VCaP (cell line): Measurements from ENCODE around the gene CCL23.
"Not testable (repeated sequence)": the region's sequence is repeated elsewhere in the genome, so short reads cannot be mapped to it uniquely, and the experiment has no call there.

Experiments used
- H3K27ac ChIP-seq: fragments of 450-650 bp; 2 replicates; pipeline ENCODE4 v1.5.1; 2017
- TF ChIP-seq, protein P1 (sequence below): fragments of 450-650 bp; conservative IDR thresholded peaks from 2 replicates; pipeline ENCODE4 v1.5.1; 2017; ENCODE audit warnings: mild to moderate bottlenecking, moderate library complexity

Gene CCL23

DNA sequence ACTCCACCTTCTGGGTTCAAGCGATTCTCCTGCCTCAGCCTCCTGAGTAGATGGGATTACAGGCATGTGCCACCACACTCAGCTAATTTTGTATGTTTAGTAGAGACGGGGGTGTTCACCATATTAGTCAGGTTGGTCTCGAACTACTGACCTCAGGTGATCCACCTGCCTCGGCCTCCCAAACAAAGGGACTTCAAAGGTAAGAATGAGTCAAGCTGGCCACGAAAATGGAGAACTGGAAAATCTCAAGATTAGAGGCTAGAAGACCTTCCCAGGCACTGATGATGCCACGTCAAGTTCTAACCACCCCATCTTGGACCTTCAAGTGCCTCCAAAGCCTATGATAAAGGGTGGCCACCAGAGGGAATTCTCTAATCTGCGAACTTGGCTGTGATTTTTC is 15.1 kb downstream of the CCL23 start:
- no peak overlapping the region for H3K27ac ChIP-seq
- TF ChIP-seq, protein P1, sequence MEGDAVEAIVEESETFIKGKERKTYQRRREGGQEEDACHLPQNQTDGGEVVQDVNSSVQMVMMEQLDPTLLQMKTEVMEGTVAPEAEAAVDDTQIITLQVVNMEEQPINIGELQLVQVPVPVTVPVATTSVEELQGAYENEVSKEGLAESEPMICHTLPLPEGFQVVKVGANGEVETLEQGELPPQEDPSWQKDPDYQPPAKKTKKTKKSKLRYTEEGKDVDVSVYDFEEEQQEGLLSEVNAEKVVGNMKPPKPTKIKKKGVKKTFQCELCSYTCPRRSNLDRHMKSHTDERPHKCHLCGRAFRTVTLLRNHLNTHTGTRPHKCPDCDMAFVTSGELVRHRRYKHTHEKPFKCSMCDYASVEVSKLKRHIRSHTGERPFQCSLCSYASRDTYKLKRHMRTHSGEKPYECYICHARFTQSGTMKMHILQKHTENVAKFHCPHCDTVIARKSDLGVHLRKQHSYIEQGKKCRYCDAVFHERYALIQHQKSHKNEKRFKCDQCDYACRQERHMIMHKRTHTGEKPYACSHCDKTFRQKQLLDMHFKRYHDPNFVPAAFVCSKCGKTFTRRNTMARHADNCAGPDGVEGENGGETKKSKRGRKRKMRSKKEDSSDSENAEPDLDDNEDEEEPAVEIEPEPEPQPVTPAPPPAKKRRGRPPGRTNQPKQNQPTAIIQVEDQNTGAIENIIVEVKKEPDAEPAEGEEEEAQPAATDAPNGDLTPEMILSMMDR, result no peak

DNA sequence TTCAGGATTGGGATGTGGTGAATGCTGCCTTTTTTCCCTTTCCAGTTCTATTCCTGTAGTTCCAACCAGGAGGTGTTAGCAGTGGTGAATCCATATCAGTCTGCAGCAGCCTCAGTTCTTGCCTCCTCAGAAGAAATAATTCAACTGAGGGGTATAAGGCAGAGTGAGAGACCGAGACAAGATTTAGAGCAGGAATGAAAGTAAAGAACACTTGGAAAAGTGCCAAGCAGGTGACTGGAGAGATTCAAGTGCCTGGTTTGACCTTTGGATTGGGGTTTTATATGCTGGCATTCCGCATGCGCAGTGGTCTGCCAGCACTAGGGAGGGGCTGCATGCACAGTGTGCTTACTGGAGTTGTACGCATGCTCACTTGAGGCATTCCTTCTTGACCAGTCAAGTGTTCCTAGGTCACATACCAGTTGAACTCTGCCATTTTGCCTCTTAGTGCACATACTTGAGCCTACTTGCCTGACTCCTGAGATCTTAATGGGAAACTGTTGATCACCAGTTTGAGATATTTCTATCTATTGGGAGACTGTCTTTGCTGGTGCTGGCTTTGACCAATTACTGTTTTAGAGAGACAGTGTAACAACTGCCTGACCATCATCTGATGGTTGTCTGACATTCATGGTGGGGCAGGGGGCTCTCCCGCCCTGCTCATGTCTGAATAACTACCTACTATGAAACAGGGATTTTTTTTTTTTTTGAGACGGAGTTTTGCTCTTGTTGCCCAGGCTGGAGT is 15.7 kb downstream of the CCL23 start:
- TF ChIP-seq, protein P1, result no peak
- no peak overlapping the region for H3K27ac ChIP-seq

DNA sequence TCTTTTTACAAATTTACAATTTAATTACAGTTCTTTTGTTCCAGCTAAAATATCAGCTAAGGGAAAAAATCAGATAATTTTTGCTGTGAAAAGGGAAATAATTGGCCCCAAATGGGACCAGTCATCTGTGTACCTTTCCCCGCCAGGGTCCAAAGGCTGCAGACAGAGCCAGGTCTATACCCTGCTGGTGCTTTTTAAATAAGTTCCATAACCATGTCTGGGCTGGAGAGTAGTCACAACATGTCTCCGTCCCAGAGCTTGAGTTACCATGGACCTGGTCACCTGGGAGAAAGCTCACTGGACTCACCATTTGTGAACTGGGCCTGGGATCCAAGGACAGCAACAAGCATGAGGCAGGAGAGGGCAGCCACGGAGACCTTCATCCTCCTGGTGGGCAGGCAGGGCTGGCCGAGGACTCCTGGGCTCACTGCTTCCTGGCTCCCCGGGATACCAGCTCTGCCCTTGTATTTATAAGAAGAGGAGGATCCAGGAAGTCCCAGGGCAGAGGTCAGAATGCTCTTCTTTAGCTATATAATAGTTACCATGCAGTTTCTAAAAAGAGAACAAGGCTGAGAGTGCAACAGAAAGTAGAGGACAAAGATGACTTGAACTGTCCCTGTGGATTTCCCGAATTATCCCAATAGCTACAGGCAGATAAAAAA is 16.5 kb downstream of the CCL23 start, which contains the start of gene CCL15:
Gene CCL15, minus strand, starts transcription at position 444 of the 662 bp plus-strand sequence. Its CDS starts 61 bp downstream, at position 383.
- TF ChIP-seq, protein P1, result no peak
- H3K27ac ChIP-seq, result no peak within 1 kb of the TSS

DNA sequence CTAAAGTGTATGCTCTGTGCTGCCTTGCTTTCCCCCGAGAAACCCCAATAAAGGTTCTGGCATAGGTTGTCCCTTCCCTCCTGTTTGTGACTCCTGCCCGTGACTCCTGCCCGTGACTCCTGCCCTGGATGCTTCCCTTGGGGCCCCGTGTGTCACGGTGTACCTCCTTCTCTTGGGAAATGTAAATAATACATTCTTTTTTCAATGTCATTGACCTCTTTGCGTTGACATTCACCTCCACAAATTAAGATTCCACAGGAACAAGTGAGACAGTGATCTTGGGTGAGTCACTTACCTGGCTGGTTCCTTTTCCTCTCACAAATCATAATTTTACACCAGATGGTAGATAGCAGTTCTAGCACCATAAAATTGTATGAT is 17.1 kb downstream of the CCL23 start:
- TF ChIP-seq, protein P1, result no peak
- H3K27ac ChIP-seq, result no peak overlapping the region

DNA sequence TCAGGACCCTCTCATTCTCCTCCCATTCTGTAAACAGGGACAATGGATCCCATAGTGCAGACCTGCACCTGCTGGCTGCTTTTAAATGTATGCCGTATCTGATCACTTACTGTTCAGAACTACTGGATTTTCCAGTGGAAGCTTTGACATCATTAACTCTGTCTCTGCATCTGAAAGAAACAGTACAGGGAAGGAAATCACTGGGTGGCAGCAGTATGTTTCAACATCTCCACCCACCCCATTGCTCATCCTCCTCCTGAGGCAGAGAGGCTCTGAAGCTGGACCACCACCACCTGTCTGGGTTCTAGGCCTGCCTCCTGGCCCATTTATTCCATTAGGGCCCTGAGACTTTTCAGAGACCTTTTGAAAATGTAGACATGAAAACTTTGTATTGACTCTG is 19.0 kb downstream of the CCL23 start:
- no peak overlapping the region for H3K27ac ChIP-seq
- TF ChIP-seq, protein P1, result no peak

DNA sequence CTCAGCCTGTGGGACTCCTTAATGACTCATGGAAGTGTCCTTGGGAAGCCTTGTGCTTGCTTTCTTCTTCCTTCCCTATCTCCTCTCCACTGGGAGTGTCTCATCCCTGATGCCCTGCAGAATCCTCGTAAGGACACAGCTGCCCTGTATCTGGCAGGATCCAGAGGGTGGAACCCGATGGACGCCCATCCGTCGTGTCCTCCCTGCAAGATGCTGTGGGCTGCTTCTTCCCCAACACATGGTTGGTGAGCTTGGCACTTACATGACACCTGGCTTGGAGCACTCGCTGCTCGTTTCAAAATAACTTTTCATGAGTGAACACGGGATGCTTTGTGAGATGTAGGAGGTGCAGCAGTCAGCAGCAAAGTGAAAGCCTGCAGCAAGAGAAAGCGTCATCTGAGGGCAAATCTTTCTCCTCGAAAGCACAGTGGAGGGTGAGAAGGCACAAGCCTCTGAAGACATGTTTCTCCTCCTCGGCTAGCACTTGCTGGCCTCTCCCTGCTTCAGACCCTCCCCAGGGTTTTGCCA is 19.7 kb downstream of the CCL23 start:
- TF ChIP-seq, protein P1, result no peak
- H3K27ac ChIP-seq, result no peak overlapping the region

DNA sequence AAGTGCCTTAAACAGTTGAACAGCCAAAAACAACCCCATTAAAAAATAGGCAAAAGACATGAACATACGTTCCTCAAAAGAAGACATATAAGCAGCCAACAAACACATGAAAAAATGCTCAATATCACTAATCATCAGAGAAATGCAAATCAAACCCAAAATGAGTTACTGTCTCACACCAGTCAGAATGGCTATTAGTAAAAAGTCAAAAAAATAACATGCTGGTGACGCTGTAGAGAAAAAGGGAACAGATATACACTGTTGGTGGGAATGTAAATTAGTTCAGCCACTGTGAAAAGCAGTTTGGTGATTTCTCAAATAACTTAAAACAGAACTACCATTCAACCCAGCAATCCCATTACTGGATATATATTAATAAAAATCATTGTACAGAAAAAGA is 22.4 kb downstream of the CCL23 start:
- not testable (repeated sequence) for H3K27ac ChIP-seq

DNA sequence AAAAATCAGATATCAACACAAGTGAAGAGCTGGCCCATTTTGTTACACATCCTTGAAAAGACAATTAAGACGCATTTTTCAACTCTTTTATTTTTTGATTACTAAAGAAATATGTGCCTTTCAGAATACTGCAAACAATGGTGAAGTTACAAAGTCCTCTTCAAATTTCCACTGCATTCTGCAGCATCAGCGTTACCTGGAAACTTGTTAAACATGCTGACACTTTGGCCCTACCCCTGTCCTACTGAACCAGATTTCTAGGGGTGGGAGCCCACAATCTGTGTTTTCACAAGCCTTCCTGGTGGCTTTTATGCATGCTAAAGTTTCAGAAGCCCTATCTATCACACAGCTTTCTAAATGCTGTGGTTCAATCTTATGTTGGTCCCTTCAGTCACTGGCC is 26.7 kb downstream of the CCL23 start:
- no peak overlapping the region for H3K27ac ChIP-seq
- TF ChIP-seq, protein P1, result no peak
